Limb (tissue), 2 donors: ENCODE data around the gene MAEA.
A peak's percentile ranks its signal among the peaks of the same experiment; 100 is the strongest.

Experiments
- DNase-seq, 2 donors: peaks; one replicate each; pipeline ENCODE4 v3.0.0-alpha.2; 2016; ENCODE audit errors: extremely low spot score in 2 of 2

Gene MAEA

DNA sequence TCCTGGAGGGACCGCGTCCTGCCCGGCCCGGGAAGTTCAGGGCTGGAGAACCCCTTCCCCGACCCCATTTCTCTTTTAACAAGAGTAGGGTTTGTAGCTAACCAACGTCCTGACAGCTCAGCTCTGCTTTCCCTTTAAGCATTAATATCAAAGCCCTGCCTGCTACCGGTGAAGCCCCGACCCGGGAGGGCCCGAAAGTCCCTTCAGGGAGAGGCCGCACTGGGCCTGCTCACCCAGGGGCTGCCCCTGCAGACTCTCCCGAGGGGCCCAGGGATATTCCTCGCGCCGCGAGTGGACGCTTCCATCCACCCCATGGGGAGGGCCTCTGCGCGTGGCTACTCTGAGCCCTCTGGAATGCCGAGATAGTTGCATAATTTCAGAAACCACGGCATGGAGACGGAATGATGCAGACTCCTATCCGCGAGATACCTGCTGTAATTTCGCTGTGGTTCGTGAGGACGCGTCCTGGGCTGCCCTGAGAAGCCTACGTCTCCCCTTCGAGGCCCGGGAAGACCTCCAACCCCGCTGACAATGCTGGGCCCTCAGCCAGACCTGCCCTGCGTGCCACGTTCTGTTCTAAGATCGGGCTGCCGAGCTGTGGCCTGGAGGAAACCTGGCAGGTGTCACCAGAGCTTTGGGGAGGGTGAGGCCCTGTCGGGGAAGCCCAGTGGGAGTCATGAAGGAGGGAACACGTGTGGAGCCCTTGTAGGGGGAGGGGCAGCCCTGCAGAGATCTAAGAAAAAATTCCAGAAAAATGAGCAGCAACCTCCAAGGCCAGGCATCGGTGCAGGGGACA lies 39.8 kb upstream of the MAEA start:
- peak in 1 of 2 donors; percentile 35 for DNase-seq

GRCh38 chr4:1250527-1250812 lies 39.2 kb upstream of the MAEA start:
- DNase-seq, result no peak

DNA sequence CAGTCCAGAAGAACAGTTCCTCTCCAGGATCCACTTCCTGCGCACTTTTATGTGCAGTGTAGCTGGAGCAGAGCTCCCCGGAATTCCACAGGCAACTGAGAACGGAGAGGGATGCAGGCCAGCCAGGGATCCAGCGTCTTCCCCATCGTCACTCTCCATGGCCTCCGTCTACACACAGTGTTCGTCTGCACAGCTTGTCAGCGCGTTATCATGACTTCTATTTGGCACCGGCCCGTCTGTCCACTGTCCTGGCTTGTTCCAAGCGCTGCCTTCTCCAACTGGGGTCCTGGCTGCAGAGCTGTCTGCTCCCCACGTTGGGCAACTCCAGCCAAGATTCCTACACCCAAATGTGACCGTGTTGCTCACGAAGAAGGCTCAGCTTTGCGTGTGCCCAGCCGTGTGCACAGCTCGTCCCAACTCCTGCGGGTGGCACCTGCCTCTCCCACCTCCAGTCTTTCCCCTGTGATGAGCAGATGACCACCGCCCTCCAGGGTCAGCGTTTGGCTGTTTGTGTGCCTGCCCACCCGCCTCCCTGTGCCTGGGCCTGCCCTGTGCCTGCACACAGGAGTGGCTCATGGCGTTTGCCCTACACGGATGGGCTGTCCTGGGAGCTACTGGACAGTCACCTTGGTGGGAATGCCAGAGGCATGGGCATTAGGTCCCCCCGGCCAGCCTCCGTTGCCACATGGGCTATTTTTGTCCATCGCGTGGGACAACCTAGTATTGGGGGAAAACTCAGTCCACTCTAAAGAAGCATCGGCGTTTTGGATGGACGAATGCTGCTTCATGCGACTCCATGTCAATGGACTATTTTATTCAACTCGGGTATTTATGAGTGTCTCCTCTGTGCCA lies 38.5 kb upstream of the MAEA start:
- DNase-seq, result no peak

DNA sequence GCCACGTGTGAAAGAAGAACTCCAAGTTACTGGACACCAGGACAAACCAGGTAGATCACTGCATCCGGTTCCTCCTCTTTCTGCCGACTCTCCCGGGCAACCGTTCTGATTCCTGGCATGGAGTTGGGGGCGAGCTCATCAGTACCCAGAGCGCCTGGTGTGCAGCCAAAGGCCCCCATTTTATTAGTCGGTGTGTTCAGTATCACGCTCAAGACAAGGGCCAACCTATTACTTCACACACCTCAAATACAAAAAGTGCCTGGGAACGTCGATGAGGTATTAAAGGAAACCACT lies 38.0 kb upstream of the MAEA start:
- no peak for DNase-seq

DNA sequence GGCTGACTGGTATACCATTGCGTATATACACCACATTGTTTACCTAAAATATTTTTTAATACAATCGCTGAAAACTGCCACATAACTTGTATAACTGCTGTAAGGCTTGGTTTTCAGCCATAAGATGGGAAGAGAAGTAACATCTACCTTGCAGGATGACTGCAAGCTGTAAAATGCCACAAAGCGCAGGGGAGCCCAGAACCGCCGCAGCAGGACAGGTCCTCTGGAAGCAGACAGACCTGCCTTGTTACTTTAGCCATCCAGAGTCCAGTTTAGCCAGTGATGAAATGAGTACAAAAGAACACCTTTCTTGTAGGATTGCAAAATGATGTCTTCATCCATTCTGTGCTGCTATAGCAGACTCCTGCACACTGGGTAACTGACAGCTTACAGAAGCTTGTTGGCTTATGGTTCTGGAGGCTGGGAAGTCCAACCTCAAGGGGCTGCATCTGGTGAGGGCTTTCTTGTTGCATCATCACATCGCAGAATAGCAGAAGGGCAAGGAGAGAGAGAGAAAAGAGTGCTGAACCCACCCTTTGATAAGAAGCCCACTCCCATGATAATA lies 36.7 kb upstream of the MAEA start:
- no peak for DNase-seq

GRCh38 chr4:1253831-1254230 lies 35.9 kb upstream of the MAEA start:
- no peak for DNase-seq

DNA sequence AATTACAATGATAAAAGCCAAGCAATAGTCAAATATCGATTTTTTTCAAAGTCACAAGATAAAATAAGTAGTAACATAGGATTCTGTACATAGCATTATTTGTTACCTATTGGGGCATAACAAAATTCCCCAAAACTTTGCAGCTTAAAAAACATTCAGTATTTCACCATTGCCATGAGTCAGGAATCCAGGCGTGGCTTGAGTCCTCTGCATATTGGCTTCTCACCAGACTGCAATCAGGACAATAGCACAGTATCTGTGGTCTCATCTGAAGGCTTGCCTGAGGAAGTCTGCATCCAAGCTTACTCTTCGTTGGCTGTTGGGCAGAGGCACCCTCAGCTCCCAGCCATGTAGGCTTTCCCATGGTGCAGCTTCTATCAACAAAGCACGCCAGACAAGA lies 34.5 kb upstream of the MAEA start:
- no peak for DNase-seq

GRCh38 chr4:1255699-1256098 lies 34.0 kb upstream of the MAEA start:
- no peak for DNase-seq

GRCh38 chr4:1258457-1258856 lies 31.2 kb upstream of the MAEA start:
- DNase-seq, result no peak

GRCh38 chr4:1259966-1260365 lies 29.7 kb upstream of the MAEA start:
- DNase-seq, result no peak

GRCh38 chr4:1260418-1261106 lies 29.1 kb upstream of the MAEA start:
- no peak for DNase-seq

DNA sequence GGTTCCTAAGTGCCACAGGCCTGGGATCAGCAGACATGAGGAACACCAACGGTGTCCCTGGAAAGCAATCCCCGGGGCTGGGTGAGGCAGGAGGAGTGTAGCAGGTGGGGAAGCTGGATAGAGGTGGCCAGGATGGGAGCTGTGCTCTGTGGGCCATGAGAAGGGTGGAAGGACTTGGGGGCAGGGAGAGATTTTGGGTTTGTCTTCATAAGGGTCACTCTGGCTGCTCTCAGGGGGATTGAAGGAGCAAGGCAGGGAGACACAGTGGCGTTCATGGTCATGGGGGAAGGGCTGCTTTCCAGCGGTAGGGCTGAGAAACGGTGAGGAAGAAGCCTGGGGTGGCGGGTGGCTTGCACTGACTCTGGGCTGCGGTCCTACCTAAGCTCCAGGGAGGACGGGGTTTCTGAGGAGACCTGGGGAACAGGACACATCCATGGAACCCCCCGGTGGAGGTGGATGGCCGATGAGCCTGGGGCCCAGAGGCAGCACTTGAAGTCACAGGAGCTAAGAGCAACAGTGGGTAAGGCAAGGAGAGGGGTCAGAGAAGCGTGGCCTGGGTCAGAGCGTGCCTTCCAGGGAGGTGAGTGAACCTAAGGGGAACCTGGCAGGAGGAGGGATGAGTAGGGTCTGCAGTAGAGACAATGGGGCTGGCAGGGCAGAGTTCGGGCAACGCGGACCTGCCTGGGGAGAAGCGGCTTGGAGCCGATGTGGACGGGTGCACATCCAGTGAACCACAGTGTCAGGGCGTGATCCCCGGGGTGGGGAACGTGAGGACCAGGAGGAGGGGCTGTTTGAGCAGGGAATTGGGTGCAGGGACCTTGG lies 28.4 kb upstream of the MAEA start:
- DNase-seq, result no peak

DNA sequence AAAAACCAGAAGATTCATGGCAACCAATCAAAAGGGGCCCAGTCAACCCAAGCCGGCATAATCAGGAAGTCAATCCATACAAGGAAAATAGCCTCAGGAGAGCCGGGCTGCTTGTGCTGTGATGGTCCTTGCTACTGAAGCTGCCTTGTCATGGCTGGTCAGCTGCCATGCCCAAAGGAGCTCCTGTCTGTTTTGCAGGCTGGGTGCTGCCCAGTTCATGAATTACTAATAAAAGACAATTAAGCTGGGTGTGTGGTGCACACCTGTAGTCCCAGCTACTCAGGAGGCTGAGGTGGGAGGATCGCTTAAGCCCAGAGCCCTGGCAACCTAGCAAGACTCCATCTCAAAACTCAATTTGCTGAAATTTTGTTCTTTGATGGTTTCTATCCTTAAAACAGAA lies 24.7 kb upstream of the MAEA start:
- no peak for DNase-seq

- DNase-seq, result no peak
These were observed 24.3 kb upstream of the MAEA start for GRCh38 chr4:1265351-1265750.

- DNase-seq, result no peak
These were observed 22.6 kb upstream of the MAEA start for GRCh38 chr4:1266881-1267763.

GRCh38 chr4:1269209-1269608 lies 20.5 kb upstream of the MAEA start:
- no peak for DNase-seq

- DNase-seq, result no peak
These were observed 18.0 kb upstream of the MAEA start for GRCh38 chr4:1271686-1272085.

DNA sequence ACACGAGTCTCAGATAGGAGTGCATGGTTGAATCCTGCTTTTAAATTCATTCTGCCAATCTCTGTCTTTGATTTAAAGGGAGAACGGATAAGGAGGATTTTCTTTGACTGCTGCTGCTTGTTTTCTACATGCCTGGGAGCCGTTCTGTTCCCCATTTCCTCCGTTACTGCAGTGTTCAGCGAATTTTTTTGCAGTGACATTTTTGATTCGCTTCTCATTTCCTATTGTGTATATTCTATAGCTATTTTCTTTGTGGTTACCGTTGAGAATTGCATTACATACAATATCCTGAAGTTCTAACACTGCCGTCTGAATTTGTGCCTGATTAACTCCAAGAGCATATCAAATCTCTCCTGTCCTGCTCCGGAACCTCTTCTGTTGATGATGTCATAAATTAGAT lies 14.8 kb upstream of the MAEA start:
- no peak for DNase-seq

DNA sequence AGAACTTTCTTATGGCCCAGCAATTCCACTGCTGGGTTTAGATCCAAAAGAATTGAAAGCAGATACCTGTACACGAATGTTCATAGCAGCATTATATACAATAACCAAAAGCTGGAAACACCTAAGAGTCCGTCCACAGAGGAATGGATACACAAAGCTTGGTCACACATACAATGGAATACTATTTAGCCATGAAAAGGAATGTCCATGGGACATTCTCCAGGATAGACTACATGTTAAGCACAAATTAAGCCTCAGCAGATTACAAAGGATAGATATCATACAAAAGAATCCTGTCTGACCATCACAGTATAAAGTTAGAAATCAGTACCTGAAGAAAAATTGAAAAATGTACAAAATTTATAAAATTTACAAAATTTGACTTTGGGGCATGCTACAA lies 12.7 kb upstream of the MAEA start:
- no peak for DNase-seq
